Esophagus squamous epithelium (tissue), 4 donors: Measurements from ENCODE around the gene PRDX3.

Source experiments
- POLR2A ChIP-seq, 4 donors: fragments of 450-650 bp; IDR thresholded peaks; one replicate each; pipeline ENCODE4 v1.6.1; 2017; ENCODE audit warnings: antibody characterized with exemption in 4 of 4, mild to moderate bottlenecking in 4 of 4, moderate library complexity in 3 of 4
- TF ChIP-seq, protein P1 (sequence below), 6 experiments: fragments of 450-650 bp in 4 of 6; fragments of 200-600 bp in 2 of 6; sonication (generic) in 2 of 6; IDR thresholded peaks; one replicate each; pipeline ENCODE4 v1.5.1; 2016 to 2019; ENCODE audit warnings: antibody characterized with exemption in 6 of 6, mild to moderate bottlenecking in 4 of 6, moderate library complexity in 4 of 6

DNA sequence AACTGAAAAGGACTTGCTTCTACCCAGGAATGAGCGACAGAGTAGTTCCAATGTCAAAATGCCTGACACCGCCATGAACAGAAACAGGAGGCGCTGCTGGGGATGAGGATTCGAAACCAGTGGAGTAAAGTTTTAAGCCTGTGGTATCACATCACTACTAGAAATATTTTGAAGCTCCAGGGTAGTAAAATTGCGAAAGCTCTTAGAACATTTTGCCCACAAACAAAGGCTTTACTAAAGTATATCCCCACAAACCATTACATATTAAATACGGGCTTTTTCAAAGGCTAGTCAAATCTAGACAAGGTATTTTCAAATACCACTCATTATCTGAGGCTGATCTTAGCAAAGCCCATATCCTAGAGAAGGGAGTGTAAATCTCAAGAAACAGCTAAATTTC lies 2.4 kb downstream of the PRDX3 start:
- TF ChIP-seq, protein P1, sequence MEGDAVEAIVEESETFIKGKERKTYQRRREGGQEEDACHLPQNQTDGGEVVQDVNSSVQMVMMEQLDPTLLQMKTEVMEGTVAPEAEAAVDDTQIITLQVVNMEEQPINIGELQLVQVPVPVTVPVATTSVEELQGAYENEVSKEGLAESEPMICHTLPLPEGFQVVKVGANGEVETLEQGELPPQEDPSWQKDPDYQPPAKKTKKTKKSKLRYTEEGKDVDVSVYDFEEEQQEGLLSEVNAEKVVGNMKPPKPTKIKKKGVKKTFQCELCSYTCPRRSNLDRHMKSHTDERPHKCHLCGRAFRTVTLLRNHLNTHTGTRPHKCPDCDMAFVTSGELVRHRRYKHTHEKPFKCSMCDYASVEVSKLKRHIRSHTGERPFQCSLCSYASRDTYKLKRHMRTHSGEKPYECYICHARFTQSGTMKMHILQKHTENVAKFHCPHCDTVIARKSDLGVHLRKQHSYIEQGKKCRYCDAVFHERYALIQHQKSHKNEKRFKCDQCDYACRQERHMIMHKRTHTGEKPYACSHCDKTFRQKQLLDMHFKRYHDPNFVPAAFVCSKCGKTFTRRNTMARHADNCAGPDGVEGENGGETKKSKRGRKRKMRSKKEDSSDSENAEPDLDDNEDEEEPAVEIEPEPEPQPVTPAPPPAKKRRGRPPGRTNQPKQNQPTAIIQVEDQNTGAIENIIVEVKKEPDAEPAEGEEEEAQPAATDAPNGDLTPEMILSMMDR (IDR thresholded peaks at IDR 0.05) = no peak
- no peak for TF ChIP-seq POLR2A (IDR thresholded peaks at IDR 0.05)
